Femur (tissue), 1 donor: ENCODE results near the gene SERINC2.
"Not testable (repeated sequence)": the region's sequence is repeated elsewhere in the genome, so short reads cannot be mapped to it uniquely, and the experiment has no call there.

Experiments
- DNase-seq: peaks from one replicate; pipeline ENCODE4 v3.0.0-alpha.2; 2017

The SERINC2 gene

GRCh38 chr1:31416101-31416736 lies 3.2 kb downstream of the SERINC2 start:
- no peak for DNase-seq

- DNase-seq, result no peak
Measured at GRCh38 chr1:31417148-31417547, 4.1 kb downstream of the SERINC2 start.

GRCh38 chr1:31418626-31419323 lies 5.8 kb downstream of the SERINC2 start:
- DNase-seq, result no peak

GRCh38 chr1:31420716-31421115 lies 7.7 kb downstream of the SERINC2 start:
- DNase-seq, result no peak

- DNase-seq, result no peak
Measured at GRCh38 chr1:31421371-31422040, 8.5 kb downstream of the SERINC2 start.

GRCh38 chr1:31422505-31423319 lies 9.7 kb downstream of the SERINC2 start:
- DNase-seq, result peak; percentile 80

GRCh38 chr1:31423418-31423947 lies 10.5 kb downstream of the SERINC2 start:
- peak; percentile 50 for DNase-seq

GRCh38 chr1:31424568-31424967 lies 11.6 kb downstream of the SERINC2 start:
- no peak for DNase-seq

- no peak for DNase-seq
Measured at GRCh38 chr1:31425301-31426081, 12.5 kb downstream of the SERINC2 start.

GRCh38 chr1:31426249-31426922 lies 13.4 kb downstream of the SERINC2 start:
- no peak for DNase-seq

GRCh38 chr1:31427322-31427721 lies 14.3 kb downstream of the SERINC2 start:
- no peak for DNase-seq

GRCh38 chr1:31428436-31429221 lies 15.6 kb downstream of the SERINC2 start:
- DNase-seq, result no peak

GRCh38 chr1:31429583-31429982 lies 16.6 kb downstream of the SERINC2 start:
- no peak for DNase-seq

GRCh38 chr1:31431351-31432257 lies 18.6 kb downstream of the SERINC2 start:
- DNase-seq, result not testable (repeated sequence)

- DNase-seq, result no peak
Measured at GRCh38 chr1:31432592-31433395, 19.8 kb downstream of the SERINC2 start.

GRCh38 chr1:31433396-31433930 lies 20.4 kb downstream of the SERINC2 start:
- no peak for DNase-seq

- no peak for DNase-seq
Measured at GRCh38 chr1:31434101-31434871, 21.3 kb downstream of the SERINC2 start.

GRCh38 chr1:31434979-31435378 lies 22.0 kb downstream of the SERINC2 start:
- DNase-seq, result no peak
